ENCODE data around the gene C9orf72. TPM values are rescaled to one million over a fixed set of nuclear protein-coding genes. Genes with fewer than 3 reads are reported as not detected.
A peak's percentile ranks its signal among the peaks of the same experiment; 100 is the strongest.

The C9orf72 gene
- total and polyA plus RNA-seq, 2 experiments from 2014 or later: 11.6 to 27.8 TPM

- no peak for TF ChIP-seq CTCF (conservative IDR thresholded peaks at IDR 0.05; ENCODE audit: low read depth in 2 of 2)
- no peak for TF ChIP-seq ZNF114 (CRISPR knock-in tag; IDR thresholded peaks at IDR 0.05)
- TF ChIP-seq ZNF331 (CRISPR knock-in tag; IDR thresholded peaks at IDR 0.05; ENCODE audit: low read depth): no peak
- TF ChIP-seq NANOG (IDR thresholded peaks at IDR 0.05; ENCODE audit: borderline replicate concordance): no peak
- no peak for TF ChIP-seq EZH2 (IDR thresholded peaks at IDR 0.05; ENCODE audit: low read depth, unreplicated experiment)
- no peak for TF ChIP-seq ETS1 (IDR thresholded peaks at IDR 0.05)
- no peak for TF ChIP-seq POLR2AphosphoS5 (IDR thresholded peaks at IDR 0.05; ENCODE audit: low read depth)
- no peak for TF ChIP-seq JUNB (IDR thresholded peaks at IDR 0.05; ENCODE audit: unreplicated experiment)
Measured at GRCh38 chr9:27514551-27514950, 58.7 kb downstream of the C9orf72 start (continued).

GRCh38 chr9:27511771-27512170, 61.5 kb downstream of the C9orf72 start:
- Mint-ChIP-seq H3K4me3 (no peak overlapping the region), H3K36me3 (ENCODE audit: low read depth) (peaks cover 6% of the 10 kb centered on the region), H3K9me3 (no peaks in the 10 kb centered on the region; the same call in 2 of the 3 replicates), H3K27ac (no peak overlapping the region), H3K27me3 (ENCODE audit: insufficient read depth, low read depth, poor library complexity) (no peaks in the 10 kb centered on the region), H3K4me1 (peaks cover 14% of the 10 kb centered on the region)
- Histone ChIP-seq H3F3A (replicated peaks; ENCODE audit: low read depth) (no peaks in the 10 kb centered on the region), H3K9me2 (ENCODE audit: insufficient read depth) (no peaks in the 10 kb centered on the region; the same call in 1 of the 2 replicates), H3K27me3 (ENCODE audit: insufficient read depth) (no peaks in the 10 kb centered on the region), H3K79me2 (replicated peaks; ENCODE audit: insufficient read depth) (peaks cover 4% of the 10 kb centered on the region; the same call in 1 of the 2 replicates), H4K20me1 (replicated peaks; ENCODE audit: insufficient read depth) (no peaks in the 10 kb centered on the region; the same call in 1 of the 2 replicates), H2AFZ (no peak overlapping the region), H3K27ac (ENCODE audit: low read depth) (no peak overlapping the region), H3K36me3 (ENCODE audit: insufficient read depth) (no peaks in the 10 kb centered on the region), H3K4me2 (no peak overlapping the region), H3K4me1 (ENCODE audit: insufficient read depth) (no peaks in the 10 kb centered on the region), H3K4me3 (no peak overlapping the region)
- no peak for TF ChIP-seq ZNF331 (CRISPR knock-in tag; IDR thresholded peaks at IDR 0.05; ENCODE audit: low read depth)
- TF ChIP-seq STAT1 (IDR thresholded peaks at IDR 0.05; ENCODE audit: unreplicated experiment): no peak
- no peak for TF ChIP-seq EZH2 (IDR thresholded peaks at IDR 0.05; ENCODE audit: low read depth, unreplicated experiment)
- TF ChIP-seq POLR2AphosphoS5 (IDR thresholded peaks at IDR 0.05; ENCODE audit: low read depth): no peak
- TF ChIP-seq EZH2phosphoT487 (IDR thresholded peaks at IDR 0.05; ENCODE audit: unreplicated experiment): no peak
- DNase-seq (ENCODE audit: low spot score) (no peak), ATAC-seq (peak; percentile 35; the same call in 2 of the 3 replicates)

GRCh38 chr9:27510780-27511179, 62.5 kb downstream of the C9orf72 start:
- Histone ChIP-seq H2AFZ (no peak overlapping the region), H3K4me2 (no peak overlapping the region), H3K4me1 (ENCODE audit: insufficient read depth) (no peaks in the 10 kb centered on the region), H4K20me1 (replicated peaks; ENCODE audit: insufficient read depth) (no peaks in the 10 kb centered on the region; the same call in 1 of the 2 replicates), H3K9me2 (ENCODE audit: insufficient read depth) (no peaks in the 10 kb centered on the region; the same call in 1 of the 2 replicates), H3K4me3 (no peak overlapping the region), H3K27ac (ENCODE audit: low read depth) (no peak overlapping the region), H3K79me2 (replicated peaks; ENCODE audit: insufficient read depth) (peaks cover 4% of the 10 kb centered on the region; the same call in 1 of the 2 replicates), H3K36me3 (ENCODE audit: insufficient read depth) (no peaks in the 10 kb centered on the region), H3K27me3 (ENCODE audit: insufficient read depth) (no peaks in the 10 kb centered on the region), H3F3A (replicated peaks; ENCODE audit: low read depth) (no peaks in the 10 kb centered on the region)
- Mint-ChIP-seq H3K4me3 (no peak overlapping the region), H3K9me3 (no peaks in the 10 kb centered on the region; the same call in 2 of the 3 replicates), H3K27ac (no peak overlapping the region), H3K4me1 (peaks cover 12% of the 10 kb centered on the region), H3K27me3 (ENCODE audit: insufficient read depth, low read depth, poor library complexity) (no peaks in the 10 kb centered on the region), H3K36me3 (ENCODE audit: low read depth) (peaks cover 12% of the 10 kb centered on the region)
- TF ChIP-seq CREB1 (CRISPR knock-in tag; IDR thresholded peaks at IDR 0.05; ENCODE audit: low read depth) (no peak), ZNF462 (CRISPR knock-in tag; IDR thresholded peaks at IDR 0.05) (no peak)
- no peak for ATAC-seq
- no peak for DNase-seq (ENCODE audit: low spot score)
